Activated T-helper 1 cell treated with Interleukin-2 at 50 U/mL for 16 hours (primary cell): Measurements from ENCODE around the gene ENOX1.

Experiments used
- DNase-seq: peaks from one replicate; pipeline ENCODE4 v3.0.0-alpha.2; 2020; ENCODE audit warnings: low read depth

The ENOX1 gene

DNA sequence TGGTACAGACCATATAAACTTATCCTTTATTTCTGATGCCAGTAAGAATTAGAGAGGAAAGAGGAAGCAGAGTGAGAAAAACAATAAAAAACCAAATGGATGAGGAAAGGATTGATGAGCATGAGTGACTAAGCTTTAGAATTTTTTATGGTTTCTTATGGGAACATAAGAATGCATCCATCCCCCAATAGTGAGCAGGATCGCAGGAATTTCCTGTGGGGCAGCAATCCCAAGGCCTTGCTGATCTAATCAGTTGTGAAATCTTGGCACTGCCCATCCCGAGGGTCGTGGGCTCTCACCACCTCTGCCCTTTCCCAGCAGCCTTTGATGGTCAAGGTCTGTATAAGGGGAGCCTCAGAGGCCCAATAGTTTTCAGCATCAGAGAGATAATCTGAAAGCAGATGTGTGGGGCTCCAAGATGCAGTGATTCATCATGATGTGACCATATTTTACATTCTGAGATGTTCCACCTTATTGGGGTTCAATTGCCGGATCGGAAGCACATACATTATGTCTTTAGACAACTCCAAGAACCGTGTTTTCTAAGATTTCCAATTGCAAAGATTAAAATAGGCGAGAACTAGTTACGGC lies 541.3 kb downstream of the ENOX1 start:
- no peak for DNase-seq

DNA sequence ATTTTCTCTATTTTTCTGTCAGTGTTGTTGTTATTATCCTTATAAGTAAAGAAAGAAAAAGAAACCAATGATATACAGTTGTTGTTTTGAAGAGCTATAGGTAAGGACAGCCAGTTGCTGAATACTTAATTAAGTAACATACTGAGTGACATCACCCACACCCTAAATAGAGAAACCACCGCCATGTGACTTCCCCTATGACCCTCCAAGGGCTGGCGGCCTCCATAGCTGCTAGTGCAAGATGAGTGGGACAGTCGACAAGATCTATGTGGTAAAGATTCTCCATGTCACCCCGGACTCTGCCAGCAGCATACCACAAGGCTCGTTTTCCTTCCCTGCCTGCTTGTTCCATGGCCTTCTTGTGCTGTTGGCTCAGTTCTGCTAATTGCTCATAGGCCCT lies 542.3 kb downstream of the ENOX1 start:
- no peak for DNase-seq

GRCh38 chr13:43243711-43244110 lies 543.1 kb downstream of the ENOX1 start:
- no peak for DNase-seq

DNA sequence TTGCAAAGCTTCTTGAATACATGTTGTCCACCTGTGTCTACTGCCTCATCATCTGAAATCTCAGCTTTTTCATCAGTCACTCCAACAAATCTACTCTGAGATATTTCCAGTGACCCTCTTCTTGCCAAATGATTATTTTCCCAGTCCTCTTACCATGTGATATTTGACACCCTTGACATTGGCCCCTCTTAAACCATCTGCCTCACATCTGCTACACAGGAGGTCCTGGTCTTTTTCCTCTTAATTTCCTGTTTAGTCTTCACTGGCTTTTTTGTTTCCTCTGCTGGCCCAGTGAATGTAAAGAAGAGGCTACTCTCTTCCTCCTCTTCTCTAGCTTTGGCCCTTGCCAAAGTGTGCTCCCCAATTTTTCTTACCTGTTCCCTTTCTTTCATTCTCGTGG lies 544.7 kb downstream of the ENOX1 start:
- DNase-seq, result no peak

DNA sequence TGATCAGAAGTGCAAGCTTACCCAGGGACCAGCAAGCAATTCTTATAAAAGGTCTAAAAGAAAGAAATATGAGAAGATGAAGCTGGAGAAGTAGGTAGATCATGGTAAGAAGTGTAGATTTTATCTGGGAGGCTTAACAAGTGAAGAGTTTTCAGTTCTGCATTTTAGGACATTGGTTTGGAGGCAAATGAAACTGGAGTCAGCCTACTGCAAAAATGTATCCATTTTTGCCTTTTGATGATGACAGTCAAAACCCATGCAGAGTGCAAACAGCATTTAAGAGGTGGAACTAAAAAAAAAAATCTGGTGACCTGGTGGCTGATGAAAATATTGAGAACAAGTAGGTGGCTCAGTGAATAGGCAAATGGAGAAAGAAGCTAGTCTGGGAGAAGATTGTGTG lies 546.5 kb downstream of the ENOX1 start:
- DNase-seq, result no peak

DNA sequence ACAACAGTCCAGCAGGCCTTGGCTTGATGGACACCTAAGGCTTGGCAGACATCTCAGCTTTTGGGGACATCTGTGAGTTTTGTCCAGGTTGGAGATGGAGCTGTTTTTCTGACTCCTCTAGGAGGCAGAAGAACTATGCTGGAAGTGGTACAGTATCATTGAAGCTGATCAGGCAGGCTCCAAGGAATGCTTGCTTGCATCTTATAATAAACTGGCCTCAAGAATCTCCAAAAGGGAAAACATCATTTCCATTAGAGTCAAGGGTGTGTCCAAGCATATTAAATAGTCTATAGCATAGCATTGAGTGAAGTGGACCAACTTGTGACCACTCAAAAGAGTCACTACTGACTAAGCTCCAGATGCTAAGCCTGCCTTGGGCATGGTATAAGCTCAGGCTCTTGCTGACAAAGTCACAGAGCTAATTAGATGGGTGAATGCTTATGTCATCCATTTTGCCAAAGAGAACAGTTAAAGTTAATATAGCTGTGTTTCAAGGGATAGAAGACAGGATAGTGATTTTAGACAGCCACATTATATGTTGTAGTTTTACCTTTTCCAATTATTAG lies 547.4 kb downstream of the ENOX1 start:
- DNase-seq, result no peak

DNA sequence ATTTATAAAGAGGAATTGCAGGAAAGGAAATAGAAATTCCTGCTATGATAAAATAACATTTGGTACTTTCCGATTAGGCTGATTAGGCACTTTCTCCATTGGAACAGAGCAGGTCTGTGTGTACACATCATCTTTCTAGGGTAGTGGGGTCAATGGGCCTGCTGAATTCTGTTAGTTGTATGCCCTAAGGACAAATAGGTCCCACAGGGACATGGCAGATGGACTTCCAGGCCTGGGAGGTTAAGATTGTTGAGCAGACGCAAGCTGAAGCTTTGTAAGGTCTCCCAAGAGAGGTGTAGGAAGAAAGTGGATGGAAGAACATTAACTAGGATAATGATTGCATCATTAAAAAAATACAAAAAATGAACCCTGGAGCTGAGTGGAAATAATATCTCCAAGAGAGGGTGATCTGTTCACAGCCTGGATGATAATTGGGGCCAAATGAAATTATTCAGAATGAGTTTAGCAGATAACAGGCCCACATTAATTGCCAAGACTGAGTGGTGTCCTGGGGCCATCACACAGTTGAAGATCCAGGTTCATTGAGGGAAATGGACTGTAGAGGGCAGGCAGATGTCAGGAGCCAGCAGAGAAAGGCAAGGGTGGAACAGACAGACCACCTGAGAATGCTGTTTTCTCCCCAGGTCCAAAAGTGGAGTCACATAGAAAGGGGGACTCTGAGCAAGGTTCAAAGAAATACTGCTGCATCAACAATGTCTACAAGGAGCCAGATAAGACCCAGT lies 548.3 kb downstream of the ENOX1 start:
- no peak for DNase-seq

DNA sequence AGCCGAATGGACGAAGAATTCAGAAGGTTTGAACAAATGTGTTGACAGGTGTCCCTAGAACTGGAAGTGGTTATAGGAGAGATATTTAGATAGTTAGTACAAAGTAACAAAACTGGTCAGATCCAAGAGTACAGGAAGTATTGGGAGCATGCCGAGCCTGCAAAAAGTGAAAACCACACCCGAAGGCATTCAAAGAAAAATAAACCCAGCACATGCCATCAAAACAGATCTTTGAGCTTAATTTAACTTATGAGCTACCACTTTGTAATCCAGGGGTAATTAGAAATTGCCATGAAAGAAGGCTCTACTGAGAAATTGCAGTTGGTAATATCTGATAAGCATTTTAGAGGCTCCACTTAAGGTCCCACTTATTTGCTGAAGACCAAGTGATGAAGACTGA lies 549.2 kb downstream of the ENOX1 start:
- DNase-seq, result no peak

DNA sequence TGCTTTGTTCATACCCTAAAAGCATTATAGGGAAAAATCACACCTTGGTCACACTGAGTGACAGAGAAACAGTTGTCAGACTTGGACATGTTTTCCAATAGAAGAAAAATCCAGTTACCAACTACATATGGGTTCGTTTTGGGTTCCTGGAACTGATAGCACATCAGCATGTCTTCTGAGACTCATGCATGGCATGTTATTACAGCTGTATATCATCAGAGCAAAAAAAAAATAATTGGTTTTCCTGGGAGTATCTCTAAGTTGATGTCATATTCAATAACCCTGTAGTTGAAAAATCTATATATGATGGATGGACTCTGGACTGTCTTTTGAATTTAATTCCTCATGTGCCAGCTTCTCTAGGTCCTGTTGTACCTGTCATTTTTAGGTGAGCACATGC lies 551.7 kb downstream of the ENOX1 start:
- DNase-seq, result no peak

DNA sequence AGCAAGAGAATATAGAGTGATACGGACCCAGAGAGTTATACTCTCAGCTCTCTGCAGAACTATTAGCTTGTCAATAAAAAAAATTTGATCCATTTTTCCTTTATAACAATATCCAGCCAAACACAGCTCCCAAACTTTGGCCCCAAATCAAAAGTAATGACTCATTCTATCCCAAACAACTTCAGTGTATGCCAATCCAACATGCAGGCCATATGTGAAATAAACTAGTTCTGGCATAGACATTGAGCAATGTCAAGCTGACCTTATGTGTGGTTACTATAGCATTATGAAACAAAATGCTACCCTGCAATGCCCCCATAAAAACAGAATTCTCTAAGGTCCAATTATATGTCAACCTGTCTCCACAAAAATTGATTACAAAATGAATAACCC lies 553.9 kb downstream of the ENOX1 start:
- no peak for DNase-seq

DNA sequence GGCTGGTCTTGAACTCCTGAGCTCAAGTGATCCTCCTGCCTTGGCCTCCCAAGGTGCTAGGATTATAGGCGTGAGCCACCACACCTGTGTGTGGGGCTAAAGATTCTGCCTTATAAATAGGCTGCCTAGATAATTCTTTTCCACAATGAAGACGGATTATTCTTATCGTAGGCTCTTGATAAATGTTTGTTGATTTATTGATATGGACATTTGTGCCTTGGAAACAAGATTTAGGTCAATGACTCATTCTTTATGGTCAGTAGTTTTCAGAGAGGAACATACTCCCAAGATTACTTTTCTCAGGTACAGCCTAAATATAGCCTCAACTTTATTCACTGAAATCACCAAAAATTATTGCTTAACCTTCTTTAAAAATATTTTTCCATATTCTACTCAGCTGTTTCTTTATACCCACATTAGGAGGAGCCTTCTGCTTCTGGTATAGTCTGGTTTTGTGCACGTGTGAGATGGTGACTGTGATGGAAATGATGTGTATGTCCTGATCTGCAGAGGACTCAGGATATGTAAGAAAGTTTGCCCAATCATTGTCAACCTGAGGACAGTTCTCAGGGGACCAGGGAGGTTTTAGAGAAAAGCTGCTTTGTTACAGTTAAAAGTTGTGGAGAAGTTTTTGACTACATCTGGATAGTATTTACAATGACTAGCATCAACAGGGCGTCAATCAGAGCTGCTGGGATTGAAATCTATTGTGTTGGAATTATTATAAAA lies 554.5 kb downstream of the ENOX1 start:
- DNase-seq, result no peak

- no peak for DNase-seq
These were observed 555.8 kb downstream of the ENOX1 start for GRCh38 chr13:43230989-43231388.

DNA sequence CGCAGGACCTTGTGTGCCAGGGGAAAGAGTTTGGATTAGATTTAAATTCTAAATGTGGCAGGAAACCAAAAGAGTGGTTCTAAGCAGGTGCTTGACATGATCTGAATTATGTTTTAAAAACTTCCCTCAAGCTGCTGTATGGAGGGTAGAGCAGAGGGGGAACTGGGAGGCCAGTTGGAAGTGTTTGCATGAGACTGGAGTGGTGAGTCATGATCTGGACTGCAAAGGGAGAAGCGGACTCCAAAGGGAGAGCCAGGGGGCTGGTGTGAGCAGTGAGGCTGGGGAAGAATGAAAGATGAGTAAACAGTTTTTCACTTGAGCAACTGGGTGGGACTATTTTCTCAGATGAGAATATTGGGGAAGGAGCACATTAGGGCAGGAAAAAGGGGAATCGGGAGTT lies 557.3 kb downstream of the ENOX1 start:
- DNase-seq, result no peak

DNA sequence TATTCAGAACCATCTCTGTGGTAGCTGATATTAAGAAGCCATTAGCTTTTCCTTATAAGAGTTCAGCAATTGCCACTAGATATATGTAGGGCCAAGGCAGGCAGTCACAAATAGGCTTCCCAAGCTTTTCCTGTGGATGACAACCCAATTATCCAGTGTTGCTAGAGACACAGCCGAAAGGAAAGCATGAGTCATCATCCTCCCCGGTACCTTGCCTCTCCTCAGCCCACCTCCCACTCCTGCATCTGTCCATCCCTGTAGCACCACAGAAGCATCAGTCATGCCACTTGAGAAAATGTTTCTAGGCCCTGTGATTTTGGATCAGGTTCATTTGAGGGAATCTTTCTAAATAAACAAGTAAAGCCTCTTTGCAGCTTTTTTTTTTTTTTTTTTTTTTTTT lies 559.1 kb downstream of the ENOX1 start:
- no peak for DNase-seq

GRCh38 chr13:43223216-43223615 lies 563.6 kb downstream of the ENOX1 start:
- no peak for DNase-seq

DNA sequence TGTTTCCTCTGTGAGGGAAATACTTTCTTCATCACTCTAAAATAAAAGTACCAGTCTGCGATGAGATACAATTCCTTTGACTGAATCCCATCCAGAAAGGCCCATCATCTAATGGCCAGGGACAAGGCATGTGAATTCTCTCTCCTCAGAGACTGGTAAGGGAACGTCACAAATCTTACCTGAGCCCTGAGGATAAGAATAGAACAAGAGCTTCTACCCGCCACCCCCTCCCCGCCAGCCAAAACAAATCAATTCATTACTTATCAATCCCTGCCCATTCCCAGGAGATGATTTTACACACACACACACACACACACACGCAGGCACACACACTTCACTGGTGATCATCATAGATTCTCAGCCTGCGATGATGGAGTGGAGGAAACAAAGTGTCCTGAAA lies 564.7 kb downstream of the ENOX1 start:
- no peak for DNase-seq

GRCh38 chr13:43221611-43222010 lies 565.2 kb downstream of the ENOX1 start:
- no peak for DNase-seq

DNA sequence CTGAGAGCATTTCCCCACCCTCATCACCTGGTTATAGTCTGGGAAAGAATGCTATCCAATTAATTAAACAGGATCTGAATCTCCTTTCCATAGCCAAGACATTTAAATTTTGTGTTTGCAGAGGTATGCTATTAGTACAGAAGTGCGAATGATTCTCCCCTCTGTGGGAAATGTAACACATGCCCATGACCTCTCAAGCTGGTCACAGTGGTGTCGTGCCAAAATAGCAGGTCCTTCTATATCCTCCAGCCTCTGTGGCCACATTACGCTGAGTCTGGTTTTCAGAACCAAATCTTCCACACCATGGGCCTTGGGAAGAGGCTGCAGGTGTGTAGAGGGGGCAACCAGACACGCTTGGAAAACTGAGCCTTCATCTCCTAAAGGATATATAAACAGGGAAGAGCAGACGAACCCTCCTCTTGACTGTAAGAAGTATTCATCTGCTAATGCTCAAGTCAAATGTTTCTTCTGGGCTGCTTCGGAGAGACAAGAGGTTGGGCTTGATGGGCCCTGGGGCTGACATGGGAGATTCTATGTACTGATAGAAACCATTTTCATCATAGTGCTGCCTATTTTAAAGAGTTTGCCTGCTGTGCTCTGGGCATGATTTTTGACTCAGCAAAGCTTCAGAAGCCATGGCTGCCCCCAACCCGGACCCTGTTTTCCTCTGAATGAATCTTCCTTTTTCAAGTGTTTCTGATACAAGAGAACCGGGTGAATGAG lies 565.7 kb downstream of the ENOX1 start:
- DNase-seq, result no peak

DNA sequence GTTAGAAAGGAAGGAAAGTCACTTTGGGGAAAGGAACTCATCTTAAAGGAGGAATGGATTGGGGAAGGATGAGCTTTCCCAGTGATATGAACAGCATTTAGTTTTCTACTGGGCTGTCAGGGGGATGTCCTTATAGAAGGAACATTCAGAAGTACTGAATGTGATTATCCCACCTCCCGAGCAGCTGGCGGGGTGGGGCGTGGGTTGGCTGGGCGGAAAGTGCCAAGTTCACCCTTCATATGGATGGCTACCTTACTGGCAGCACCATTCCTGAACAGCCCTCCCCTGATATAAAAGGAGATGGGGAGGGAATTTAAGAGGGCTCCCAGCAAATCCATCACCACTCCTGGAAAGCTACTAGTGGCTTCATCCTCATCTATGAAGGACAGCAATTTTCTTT lies 572.6 kb downstream of the ENOX1 start:
- no peak for DNase-seq

DNA sequence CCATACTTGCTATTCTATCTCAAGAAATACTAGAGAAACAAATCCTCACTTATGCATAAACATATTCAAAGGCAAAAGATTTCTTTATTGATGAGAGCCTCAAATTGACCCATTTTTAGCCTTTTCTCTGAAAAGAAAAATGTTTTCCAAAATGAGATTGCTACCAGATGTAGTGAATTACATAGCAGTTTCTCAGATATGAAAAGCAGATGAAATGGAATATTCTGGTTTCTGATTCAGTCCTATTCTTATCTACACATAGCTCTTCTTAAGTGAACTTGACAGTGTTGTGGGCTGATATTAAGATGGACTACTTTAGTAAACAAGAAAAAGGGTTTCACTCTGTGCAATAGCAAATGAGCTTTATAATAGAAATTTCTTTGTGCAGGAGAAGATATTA lies 579.9 kb downstream of the ENOX1 start:
- DNase-seq, result no peak

DNA sequence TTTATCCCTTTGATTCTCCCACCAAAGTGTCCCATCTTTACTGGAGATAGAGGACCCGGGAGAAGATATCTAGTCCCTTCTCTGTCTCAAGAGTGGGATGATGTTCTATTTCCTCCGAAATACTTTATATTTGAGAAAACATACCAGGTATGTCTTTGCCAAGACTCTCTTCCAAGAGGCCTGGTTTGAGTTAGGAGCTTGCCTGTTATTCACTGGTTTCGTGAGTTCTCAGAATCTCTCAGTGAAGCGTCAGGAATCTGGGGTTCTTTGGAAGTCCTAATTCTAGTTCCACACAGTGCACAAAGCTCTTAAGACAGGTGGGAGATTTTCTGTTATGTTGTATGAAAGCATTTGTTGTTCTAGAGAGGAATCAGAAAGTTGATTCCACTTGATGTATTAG lies 581.4 kb downstream of the ENOX1 start:
- no peak for DNase-seq

GRCh38 chr13:43204591-43204990 lies 582.2 kb downstream of the ENOX1 start:
- DNase-seq, result no peak

DNA sequence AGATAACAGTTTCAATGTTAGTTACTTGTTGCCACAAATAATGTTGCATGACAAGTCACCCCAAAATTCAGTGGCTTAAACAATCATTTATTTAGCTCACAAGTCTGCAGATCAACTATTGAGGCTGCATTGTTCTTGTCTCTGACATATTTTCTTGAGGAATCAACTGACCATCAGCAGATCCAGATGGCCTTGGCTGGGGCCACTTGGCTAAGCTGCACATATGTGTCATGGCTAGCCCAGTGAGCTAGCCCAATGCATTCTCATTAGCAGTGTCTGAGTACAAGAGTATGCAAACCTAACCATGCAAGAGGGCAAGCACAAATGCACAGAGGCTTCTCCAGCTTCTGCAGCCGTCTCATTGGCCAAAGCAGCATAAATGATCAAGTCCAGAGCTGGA lies 583.0 kb downstream of the ENOX1 start:
- DNase-seq, result no peak
